Thyroid gland (tissue), 4 donors: ENCODE data around the gene RASSF8. TPM values are rescaled to one million over a fixed set of nuclear protein-coding genes. Genes with fewer than 3 reads are reported as not detected.

Experiments
- DNase-seq, 2 donors: peaks; one replicate each; pipeline ENCODE4 v3.0.0-alpha.2; 2019
- H3K27ac ChIP-seq, 3 donors: fragments of 200-600 bp; sonication (generic); 1 replicate in 2 of 3; 2 replicates in 1 of 3; pipeline ENCODE4 v1.5.1; 2016 to 2019; ENCODE audit warnings: mild to moderate bottlenecking in 1 of 3, moderate library complexity in 1 of 3
- H3K27me3 ChIP-seq: fragments of 200-600 bp; sonication (generic); one replicate; pipeline ENCODE4 v1.5.1; 2019
- H3K36me3 ChIP-seq, 2 donors: fragments of 200-600 bp; sonication (generic); one replicate each; pipeline ENCODE4 v1.5.1; 2016 to 2019
- H3K4me1 ChIP-seq, 2 donors: fragments of 200-600 bp; sonication (generic); one replicate each; pipeline ENCODE4 v1.5.1; 2017 to 2019
- H3K4me3 ChIP-seq, 3 donors: fragments of 200-600 bp; sonication (generic); replicated peaks in 1 of 3; 1 replicate in 2 of 3; 2 replicates in 1 of 3; pipeline ENCODE4 v1.5.1; 2016; ENCODE audit warnings: mild to moderate bottlenecking in 1 of 3
- H3K9me3 ChIP-seq: fragments of 200-600 bp; sonication (generic); one replicate; pipeline ENCODE4 v1.5.1; 2017
- POLR2A ChIP-seq, 2 donors: fragments of 450-650 bp; IDR thresholded peaks; one replicate each; pipeline ENCODE4 v1.6.1; 2017; ENCODE audit warnings: antibody characterized with exemption in 2 of 2, mild to moderate bottlenecking in 2 of 2, moderate library complexity in 1 of 2
- WGBS, 2 donors: methylation state at CpG; one replicate each; pipeline ENCODE4 v1.1.5; 2017; 5-methylcytosine and 5-hydroxymethylcytosine counted together
- intact Hi-C: fragments of 100-400 bp; cut with DNase I; formaldehyde crosslinking; loops from one replicate; pipeline ENCODE4 v1.15.1; 2023
- total RNA-seq, 4 donors: library from RNA; depleted of rRNA; stranded (reverse); fragments of >200 nt; gene quantifications; one replicate each; pipeline ENCODE4 v1.2.3, GENCODE V29; 2016
- TF ChIP-seq, protein P1 (sequence below), 6 experiments: fragments of 200-600 bp in 3 of 6; fragments of 450-650 bp in 3 of 6; sonication (generic) in 3 of 6; IDR thresholded peaks; one replicate each; pipeline ENCODE4 v1.5.1; 2016 to 2019; ENCODE audit warnings: antibody characterized with exemption in 6 of 6, mild to moderate bottlenecking in 2 of 6, inconsistent platforms in 1 of 6, moderate library complexity in 1 of 6

Gene RASSF8
- total RNA-seq, 4 donors from 2014 or later: 20.1 to 69.1 (median 33.5) TPM

DNA sequence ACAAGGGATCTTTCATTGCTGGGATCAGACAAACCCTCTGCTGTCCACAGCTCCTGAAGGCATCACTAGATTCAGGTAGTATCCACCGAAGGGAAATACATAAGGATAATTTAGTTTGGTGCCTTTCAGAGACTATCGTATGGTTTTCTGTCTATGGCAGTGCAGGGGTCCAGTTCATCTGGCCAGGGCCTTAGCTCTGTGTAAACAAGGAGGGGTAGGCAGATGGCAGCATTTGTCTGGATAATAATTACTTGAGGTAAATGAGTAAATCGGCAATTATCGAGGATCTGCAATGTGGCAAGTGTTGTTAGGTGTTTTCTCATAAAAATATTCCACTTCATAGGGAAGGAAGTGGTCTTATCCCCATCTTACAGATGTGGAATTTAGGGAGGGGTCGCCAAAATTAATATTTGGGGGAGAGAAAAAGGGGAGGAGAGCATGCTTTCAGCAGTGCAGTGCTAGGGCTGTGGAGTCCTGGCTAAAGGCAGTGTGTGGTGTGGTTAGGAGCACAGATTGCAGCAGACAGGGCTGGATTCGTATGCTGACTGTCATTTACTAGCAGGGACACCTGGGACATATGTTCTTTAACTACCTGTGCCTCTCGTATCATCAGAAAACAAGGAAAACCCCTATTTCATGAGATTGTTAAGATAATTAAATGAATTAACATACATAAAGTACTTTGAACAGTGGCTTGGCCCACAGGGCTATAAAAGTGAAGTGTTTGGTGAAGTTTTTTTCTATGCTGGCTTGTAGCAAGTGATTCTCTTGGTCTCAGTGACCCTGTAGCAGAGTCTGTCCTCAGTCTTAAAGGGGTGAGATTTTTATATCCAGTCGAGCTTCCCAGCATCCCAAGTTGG is 27.1 kb downstream of the RASSF8 start:
- TF ChIP-seq, protein P1, sequence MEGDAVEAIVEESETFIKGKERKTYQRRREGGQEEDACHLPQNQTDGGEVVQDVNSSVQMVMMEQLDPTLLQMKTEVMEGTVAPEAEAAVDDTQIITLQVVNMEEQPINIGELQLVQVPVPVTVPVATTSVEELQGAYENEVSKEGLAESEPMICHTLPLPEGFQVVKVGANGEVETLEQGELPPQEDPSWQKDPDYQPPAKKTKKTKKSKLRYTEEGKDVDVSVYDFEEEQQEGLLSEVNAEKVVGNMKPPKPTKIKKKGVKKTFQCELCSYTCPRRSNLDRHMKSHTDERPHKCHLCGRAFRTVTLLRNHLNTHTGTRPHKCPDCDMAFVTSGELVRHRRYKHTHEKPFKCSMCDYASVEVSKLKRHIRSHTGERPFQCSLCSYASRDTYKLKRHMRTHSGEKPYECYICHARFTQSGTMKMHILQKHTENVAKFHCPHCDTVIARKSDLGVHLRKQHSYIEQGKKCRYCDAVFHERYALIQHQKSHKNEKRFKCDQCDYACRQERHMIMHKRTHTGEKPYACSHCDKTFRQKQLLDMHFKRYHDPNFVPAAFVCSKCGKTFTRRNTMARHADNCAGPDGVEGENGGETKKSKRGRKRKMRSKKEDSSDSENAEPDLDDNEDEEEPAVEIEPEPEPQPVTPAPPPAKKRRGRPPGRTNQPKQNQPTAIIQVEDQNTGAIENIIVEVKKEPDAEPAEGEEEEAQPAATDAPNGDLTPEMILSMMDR (IDR thresholded peaks at IDR 0.05): no peak
- TF ChIP-seq POLR2A (IDR thresholded peaks at IDR 0.05): no peak

DNA sequence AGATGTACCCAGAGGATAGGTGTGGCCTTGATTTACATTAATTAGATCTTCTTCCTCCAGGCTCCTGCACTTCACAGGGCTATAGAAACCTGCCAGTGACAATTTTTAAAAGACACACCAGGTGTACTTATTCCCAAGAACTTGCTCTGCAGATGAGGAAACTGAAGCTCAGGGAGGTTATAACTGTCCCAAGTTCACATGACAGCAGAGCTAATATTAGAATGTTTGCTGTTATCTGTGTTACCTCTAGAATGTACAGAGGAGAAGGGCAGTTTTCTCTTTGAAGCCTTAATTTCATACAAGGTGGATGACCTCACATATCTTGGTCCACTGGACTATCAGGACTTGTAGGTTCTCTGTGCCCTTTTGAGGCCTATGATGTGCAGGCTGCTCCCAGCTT is 27.7 kb downstream of the RASSF8 start:
- H3K27me3 ChIP-seq: no peaks in the 10 kb centered on the region
- H3K27ac ChIP-seq: no peak overlapping the region
- intact Hi-C loops: no loop called here
- DNase-seq: no peak
- no peak overlapping the region for H3K4me3 ChIP-seq
- H3K9me3 ChIP-seq: no peaks in the 10 kb centered on the region
- no peaks in the 10 kb centered on the region for H3K36me3 ChIP-seq
- peaks cover 3 to 12% of the 10 kb centered on the region in 2 donors for H3K4me1 ChIP-seq
- TF ChIP-seq POLR2A (IDR thresholded peaks at IDR 0.05): no peak
- TF ChIP-seq, protein P1 (IDR thresholded peaks at IDR 0.05): no peak

More for the DNA sequence above, 27.1 kb downstream of the RASSF8 start:
- Histone ChIP-seq H3K4me3 (no peak overlapping the region), H3K27me3 (no peaks in the 10 kb centered on the region), H3K27ac (no peak overlapping the region), H3K9me3 (no peaks in the 10 kb centered on the region), H3K36me3 (no peaks in the 10 kb centered on the region), H3K4me1 (peaks cover 0 to 7% of the 10 kb centered on the region in 2 donors)
- 82 to 88% methylated on average over 8 of the region's 8 CpGs for WGBS, 2 donors
- no peak for DNase-seq
- intact Hi-C loops: no loop called here

DNA sequence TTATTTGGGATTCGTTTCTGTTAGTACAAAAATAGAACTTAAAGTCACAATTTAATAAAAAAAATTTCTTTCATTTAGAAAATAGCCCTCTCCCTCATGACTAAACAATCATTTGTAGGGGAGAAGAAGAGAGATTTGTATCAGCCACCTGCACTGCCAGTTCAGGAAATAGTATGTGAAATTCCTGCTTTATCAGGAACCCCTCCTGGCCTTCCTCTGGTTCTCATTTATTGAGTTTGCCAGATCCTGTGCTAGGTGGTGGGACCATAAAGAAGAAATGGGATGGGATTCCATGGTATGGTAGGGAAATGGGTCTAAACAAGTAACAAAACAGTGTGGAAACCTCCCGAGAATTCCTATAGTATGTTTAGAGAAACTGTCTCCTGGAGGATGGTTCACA is 30.0 kb downstream of the RASSF8 start:
- 71 to 76% methylated on average over 2 of the region's 2 CpGs for WGBS, 2 donors
- intact Hi-C loops: no loop called here
- H3K4me1 ChIP-seq: peaks cover 11 to 17% of the 10 kb centered on the region in 2 donors
- no peaks in the 10 kb centered on the region for H3K36me3 ChIP-seq
- no peak overlapping the region for H3K4me3 ChIP-seq
- no peaks in the 10 kb centered on the region for H3K27me3 ChIP-seq
- no peak for DNase-seq
- H3K9me3 ChIP-seq: no peaks in the 10 kb centered on the region
- no peak for TF ChIP-seq POLR2A (IDR thresholded peaks at IDR 0.05)
- TF ChIP-seq, protein P1 (IDR thresholded peaks at IDR 0.05): no peak
- H3K27ac ChIP-seq: no peak overlapping the region

DNA sequence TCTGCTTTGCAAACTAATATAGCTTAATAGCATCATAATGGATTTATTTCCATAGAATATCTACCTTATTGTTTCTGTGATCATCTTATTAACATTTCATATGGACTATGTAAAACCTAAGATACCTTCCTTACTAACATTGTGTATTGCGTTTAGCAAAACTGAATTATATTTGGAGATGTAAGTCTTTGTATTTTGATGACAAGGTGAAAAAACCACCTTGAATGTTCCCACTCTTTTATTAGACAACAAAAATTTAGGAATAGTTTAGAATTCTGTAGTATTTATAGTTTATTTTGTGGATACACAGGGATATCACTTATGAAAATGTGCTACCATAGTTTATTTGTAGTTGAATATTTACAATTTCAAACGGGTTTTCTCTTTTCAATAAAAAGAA is 32.0 kb downstream of the RASSF8 start:
- Histone ChIP-seq H3K4me1 (peaks cover 19 to 25% of the 10 kb centered on the region in 2 donors), H3K27ac (no peak overlapping the region), H3K9me3 (no peaks in the 10 kb centered on the region), H3K36me3 (no peaks in the 10 kb centered on the region), H3K27me3 (no peaks in the 10 kb centered on the region), H3K4me3 (no peak overlapping the region)
- intact Hi-C loops: no loop called here
- TF ChIP-seq POLR2A (IDR thresholded peaks at IDR 0.05): no peak
- TF ChIP-seq, protein P1 (IDR thresholded peaks at IDR 0.05): no peak
- DNase-seq: no peak
- 91 to 92% methylated on average over 2 of the region's 2 CpGs for WGBS, 2 donors

DNA sequence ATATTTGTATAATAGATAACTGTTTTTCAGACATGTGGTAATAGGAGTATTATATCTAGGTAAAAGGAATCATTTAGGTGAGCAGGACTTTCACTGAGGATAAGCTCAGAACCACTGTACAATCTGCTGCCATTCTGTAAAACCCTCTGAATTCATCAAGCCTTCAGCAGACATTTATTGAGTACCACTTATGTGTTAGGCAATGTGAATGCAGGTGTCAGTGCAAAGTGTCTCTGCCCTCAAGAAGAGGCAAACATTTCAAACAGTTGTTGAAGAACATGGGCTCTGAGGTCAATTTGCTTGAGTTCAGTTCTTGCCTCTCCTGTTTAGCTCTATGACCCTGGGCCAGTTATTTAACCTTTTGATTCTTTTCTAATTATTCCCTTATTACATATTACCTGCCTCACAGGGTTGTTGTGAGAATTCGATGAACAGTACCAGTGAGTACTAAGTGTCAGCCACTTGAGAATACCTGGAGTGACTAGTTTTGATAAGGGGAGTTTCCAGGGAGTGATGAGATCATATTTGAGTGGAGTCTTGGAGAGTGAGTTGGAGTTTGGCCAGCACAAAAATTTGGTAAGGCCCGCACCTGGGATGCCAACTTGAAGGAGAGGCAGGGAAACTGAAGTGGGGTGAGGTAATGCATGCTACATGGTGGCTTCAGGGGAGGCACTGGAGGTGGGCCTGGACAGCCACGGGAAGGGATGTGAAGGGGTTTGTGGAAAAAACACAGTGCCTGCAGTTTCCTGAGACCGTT is 33.7 kb downstream of the RASSF8 start:
- Histone ChIP-seq H3K4me3 (no peak overlapping the region), H3K9me3 (no peaks in the 10 kb centered on the region), H3K36me3 (no peaks in the 10 kb centered on the region), H3K4me1 (peaks cover 19 to 25% of the 10 kb centered on the region in 2 donors), H3K27me3 (no peaks in the 10 kb centered on the region), H3K27ac (peak overlapping the region; percentile 32 to 63 (median 48))
- intact Hi-C loops: no loop called here
- peak; percentile 87 to 91 for DNase-seq
- no peak for TF ChIP-seq POLR2A (IDR thresholded peaks at IDR 0.05)
- TF ChIP-seq, protein P1 (IDR thresholded peaks at IDR 0.05): no peak
- 26% methylated on average over 4 of the region's 4 CpGs for WGBS, 2 donors
